Middle frontal gyrus (tissue), 1 donor: ENCODE data around the gene FAM184B.

Experiments
- DNase-seq: peaks from one replicate; pipeline ENCODE4 v3.0.0-alpha.2; 2015; ENCODE audit warnings: low spot score; ENCODE audit errors: extremely low spot score

Gene FAM184B

GRCh38 chr4:17781300-17782287 lies at the start of gene FAM184B:
Gene FAM184B, minus strand, starts transcription at chr4:17781621. Its CDS starts 322 bp downstream, at chr4:17781299.
- DNase-seq: no peak

GRCh38 chr4:17823871-17824669 lies 42.6 kb upstream of the FAM184B start:
- DNase-seq: no peak

GRCh38 chr4:17817027-17817426 lies 35.6 kb upstream of the FAM184B start:
- DNase-seq: no peak

- no peak for DNase-seq
Observed at GRCh38 chr4:17816142-17816541, 34.7 kb upstream of the FAM184B start.

- DNase-seq: no peak
Observed at GRCh38 chr4:17814140-17814539, 32.7 kb upstream of the FAM184B start.

- DNase-seq: no peak
Observed at GRCh38 chr4:17812801-17813200, 31.4 kb upstream of the FAM184B start.

GRCh38 chr4:17812125-17812524 lies 30.7 kb upstream of the FAM184B start:
- DNase-seq: no peak

- no peak for DNase-seq
Observed at GRCh38 chr4:17811078-17811603, 29.7 kb upstream of the FAM184B start.

- DNase-seq: peak; percentile 99
Observed at GRCh38 chr4:17810260-17811077, 29.0 kb upstream of the FAM184B start, which contains the start of the genes DCAF16 and NCAPG. Gene DCAF16, minus strand, starts transcription at chr4:17810757. Its CDS starts 6,616 bp downstream, at chr4:17804141. Gene NCAPG, plus strand, starts transcription at chr4:17810979. Its CDS starts 99 bp downstream, at chr4:17811078.

- DNase-seq: no peak
Observed at GRCh38 chr4:17809667-17810066, 28.2 kb upstream of the FAM184B start.

- DNase-seq: no peak
Observed at GRCh38 chr4:17807446-17807845, 26.0 kb upstream of the FAM184B start.

- no peak for DNase-seq
Observed at GRCh38 chr4:17805580-17806155, 24.2 kb upstream of the FAM184B start.

- no peak for DNase-seq
Observed at GRCh38 chr4:17797808-17798207, 16.4 kb upstream of the FAM184B start.

- no peak for DNase-seq
Observed at GRCh38 chr4:17794730-17795129, 13.3 kb upstream of the FAM184B start.

- no peak for DNase-seq
Observed at GRCh38 chr4:17788956-17789355, 7.5 kb upstream of the FAM184B start.

- no peak for DNase-seq
Observed at GRCh38 chr4:17787315-17787714, 5.9 kb upstream of the FAM184B start.

- no peak for DNase-seq
Observed at GRCh38 chr4:17786567-17786966, 5.1 kb upstream of the FAM184B start.

GRCh38 chr4:17785858-17786257 lies 4.4 kb upstream of the FAM184B start:
- DNase-seq: no peak

- DNase-seq: no peak
Observed at GRCh38 chr4:17780501-17781299, 721 bp downstream of the FAM184B start.

- no peak for DNase-seq
Observed at GRCh38 chr4:17778431-17778830, 3.0 kb downstream of the FAM184B start.
